GM12878 (cell line): ENCODE measurements around the gene PPEF1. TPM values are rescaled to one million over a fixed set of nuclear protein-coding genes. Genes with fewer than 3 reads are reported as not detected.

Source experiments
- ATAC-seq: fragments of 200-7000 bp; cut with Tn5 transposase; 3 replicates; pipeline ENCODE4 v1.9.1; 2020; ENCODE audit warnings: mild to moderate bottlenecking, moderate library complexity
- BruUV-seq: library from RNA; stranded (reverse); fragments of 400-500 nt; replicated peaks from 2 replicates; lab custom pipeline; 2021; lab: Mats Ljungman, UMichigan
- CTCF ChIA-PET: fragments of 300-600 bp; sonication (Branson Sonifier 250); formaldehyde crosslinking; extraction: SDS; loops from one replicate; lab custom pipeline; 2021; ENCODE audit warnings: inconsistent platforms; lab: Yijun Ruan, JAX
- POLR2A ChIA-PET: fragments of 350-600 bp; formaldehyde crosslinking; extraction: SDS; loops from one replicate; lab custom pipeline; 2021; ENCODE audit warnings: inconsistent platforms; lab: Charles Lee
- RAD21 ChIA-PET: fragments of 300-600 bp; sonication (Branson Sonifier 250); formaldehyde crosslinking; loops from one replicate; lab custom pipeline; 2023; ENCODE audit warnings: antibody characterized with exemption; ENCODE audit not compliant: unreplicated experiment; lab: Charles Lee
- SMC1A ChIA-PET: fragments of 300-600 bp; sonication (Branson Sonifier 250); formaldehyde crosslinking; loops from one replicate; lab custom pipeline; 2023; ENCODE audit not compliant: unreplicated experiment, uncharacterized antibody; lab: Charles Lee
- DNase-seq: peaks from one replicate; pipeline ENCODE4 v3.0.0-alpha.2; 2011; ENCODE audit warnings: low read depth, low spot score
- FAIRE-seq: peaks from 3 replicates; lab custom pipeline; 2011; peaks lifted over from hg19 to GRCh38; lab: Jason Lieb, UNC
- H2AFZ ChIP-seq: 2 replicates; pipeline ENCODE4 v1.6.0; 2011; ENCODE audit warnings: low read depth, low read length, control low read depth; ENCODE audit not compliant: control insufficient read depth
- H3K27ac ChIP-seq: 2 replicates; pipeline ENCODE4 v1.5.1; 2011; ENCODE audit warnings: control low read depth; ENCODE audit not compliant: control insufficient read depth, insufficient read depth
- H3K27me3 ChIP-seq, 2 experiments: replicated peaks in 1 of 2; 2 replicates each; pipeline versions ENCODE4 v1.6.0 to v1.6.1; 2011; ENCODE audit warnings: low read length in 1 of 2; ENCODE audit not compliant: control insufficient read depth in 2 of 2, insufficient read depth in 2 of 2
- H3K36me3 ChIP-seq, 2 experiments: 2 replicates each; pipeline ENCODE4 v1.5.1; 2011; ENCODE audit warnings: low read length in 1 of 2; ENCODE audit not compliant: control insufficient read depth in 2 of 2, insufficient read depth in 2 of 2
- H3K4me1 ChIP-seq: 2 replicates; pipeline ENCODE4 v1.6.1; 2011; ENCODE audit warnings: mild to moderate bottlenecking, low read length, moderate library complexity, mixed read lengths; ENCODE audit not compliant: control insufficient read depth, insufficient read depth
- H3K4me2 ChIP-seq: 2 replicates; pipeline ENCODE4 v1.6.0; 2011; ENCODE audit warnings: control low read depth; ENCODE audit not compliant: control insufficient read depth, insufficient read depth
- H3K4me3 ChIP-seq: fragments of 200-600 bp; sonication (generic); 2 replicates; pipeline ENCODE4 v1.5.1; 2016
- H3K79me2 ChIP-seq: 2 replicates; pipeline ENCODE4 v1.6.0; 2011; ENCODE audit warnings: low read length; ENCODE audit not compliant: control insufficient read depth, insufficient read depth
- H3K9ac ChIP-seq: 2 replicates; pipeline ENCODE4 v1.8.0; 2011; ENCODE audit warnings: low read length, control low read depth, mixed read lengths; ENCODE audit not compliant: control insufficient read depth, insufficient read depth
- H3K9me3 ChIP-seq: replicated peaks from 3 replicates; pipeline ENCODE4 v1.5.1; 2011; ENCODE audit warnings: mild to moderate bottlenecking, low read length; ENCODE audit not compliant: control insufficient read depth, insufficient read depth
- H4K20me1 ChIP-seq: 2 replicates; pipeline ENCODE4 v1.6.0; 2011; ENCODE audit not compliant: control insufficient read depth, insufficient read depth
- CREM ChIP-seq: IDR thresholded peaks from 2 replicates; pipeline ENCODE4 v1.6.1; 2014; ENCODE audit warnings: antibody characterized with exemption, low read depth
- MEF2B ChIP-seq: fragments of 450-650 bp; IDR thresholded peaks from 2 replicates; pipeline ENCODE4 v1.6.1; 2018; ENCODE audit warnings: mild to moderate bottlenecking, moderate library complexity; ENCODE audit not compliant: partially characterized antibody, poor library complexity, severe bottlenecking
- MYB ChIP-seq: fragments of 150-350 bp; IDR thresholded peaks from 2 replicates; pipeline ENCODE4 v1.6.1; 2014; ENCODE audit warnings: mild to moderate bottlenecking, low read depth, low read length, borderline replicate concordance
- RUNX3 ChIP-seq: IDR thresholded peaks from 2 replicates; pipeline ENCODE4 v1.6.1; 2012; ENCODE audit warnings: low read length, inconsistent platforms
- SPI1 ChIP-seq: IDR thresholded peaks from 2 replicates; pipeline ENCODE4 v1.6.1; 2011; ENCODE audit warnings: low read depth, mild to moderate bottlenecking, low read length, moderate library complexity, borderline replicate concordance; ENCODE audit not compliant: insufficient read depth
- TBL1XR1 ChIP-seq: IDR thresholded peaks from 2 replicates; pipeline ENCODE4 v1.6.1; 2012; ENCODE audit warnings: low read depth, low read length, improper control_type of control experiment
- WGBS: methylation state at CpG from one replicate; pipeline ENCODE4 v1.1.6; 2016; ENCODE audit warnings: low lambda C conversion rate; ENCODE audit not compliant: insufficient replicate concordance, insufficient coverage; ENCODE audit errors: missing lambda C conversion rate; 5-methylcytosine and 5-hydroxymethylcytosine counted together
- in situ Hi-C: fragments of 300-500 bp; cut with MboI; formaldehyde crosslinking; loops from 9 replicates; pipeline ENCODE4 v1.14.3; 2018; ENCODE audit warnings: mixed read lengths
- intact Hi-C: fragments of 100-400 bp; cut with micrococcal nuclease; formaldehyde crosslinking; loops from one replicate; pipeline ENCODE4 v1.14.2; 2022; ENCODE audit not compliant: unreplicated experiment
- polyA plus RNA-seq, 11 experiments: library from polyadenylated mRNA; depleted of rRNA in 4 of 11; unstranded in 6 of 11; stranded (reverse) in 5 of 11; fragments of >200 nt; fragmentation: Nextera tagmentation in 4 of 11; fragmentation: Illumina TruSeq in 1 of 11; extraction: Ambion mirVana in 4 of 11; extraction: Trizol in 1 of 11; gene quantifications; 1 replicate in 1 of 11; 2 replicates in 10 of 11; pipeline versions ENCODE4 v1.2.1 to v1.2.3, GENCODE V29; 2011 to 2016; ENCODE audit warnings: inconsistent platforms in 2 of 11, missing spikeins in 2 of 11, low read depth in 1 of 11
- total RNA-seq, 4 experiments: library from RNA; depleted of rRNA in 3 of 4; stranded (reverse); fragments of >200 nt in 3 of 4; fragmentation: Illumina TruSeq in 1 of 4; extraction: Trizol in 1 of 4; gene quantifications; 2 replicates each; pipeline versions ENCODE4 v1.2.1 to v1.2.3, GENCODE V29; 2013 to 2021
- TF ChIP-seq, protein P1 (sequence below): IDR thresholded peaks from 2 replicates; pipeline ENCODE4 v1.6.1; 2012; ENCODE audit warnings: low read depth, low read length, improper control_type of control experiment

Gene PPEF1
- total and polyA plus RNA-seq, 10 of the 15 experiments (the other 5 are each of a cell fraction or from before 2014, with no cell fraction given), result 0.24 to 2.2 (median 0.50) TPM

DNA sequence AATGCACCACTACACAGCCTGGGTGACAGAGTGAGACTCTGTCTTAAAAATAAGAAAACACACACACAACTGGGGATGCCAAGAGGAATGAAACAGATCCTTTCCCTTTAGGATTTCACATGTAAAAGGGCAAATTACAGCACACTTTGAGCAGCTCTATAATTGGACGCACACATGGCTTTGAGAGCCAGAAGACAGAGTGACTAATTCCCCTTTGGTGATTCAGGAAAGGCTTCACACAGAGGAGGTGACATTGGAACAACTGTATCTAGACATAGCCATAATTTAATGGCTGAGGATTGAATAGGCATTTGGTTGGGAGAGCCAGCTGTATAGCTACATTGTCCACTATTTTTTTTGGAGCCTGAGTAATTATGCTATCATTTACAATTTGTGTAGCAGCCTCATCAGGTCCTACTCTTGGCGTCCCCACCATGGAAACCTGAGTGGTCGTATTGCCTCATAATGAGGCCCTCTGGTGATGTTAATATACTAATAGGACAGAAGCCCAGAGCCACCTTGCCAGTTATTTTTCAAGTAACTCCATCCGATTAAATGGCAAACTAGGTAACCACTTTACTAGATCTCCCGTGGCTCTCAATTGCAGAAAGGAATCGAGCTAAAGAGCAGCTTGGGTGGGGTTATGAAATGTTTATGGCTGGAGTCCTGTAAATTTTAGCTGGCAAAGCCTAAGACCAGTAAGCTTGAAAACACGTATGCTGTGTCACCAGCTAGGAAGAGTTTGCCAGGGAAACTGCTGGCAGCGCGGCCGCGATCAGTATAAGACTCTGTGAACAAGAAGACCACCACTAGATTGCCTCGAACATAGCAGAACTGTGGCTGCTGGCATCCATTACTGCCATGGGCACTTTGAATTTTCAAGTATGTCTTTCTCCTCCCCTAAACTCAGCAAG is 8.5 kb upstream of the PPEF1 start:
- ChIA-PET CTCF (no interaction called here), RAD21 (no interaction called here), SMC1A (interaction anchor here (0.7 kb wide), 1 partner anchor 90 kb away, joined by 3 read pairs; no protein-coding TSS in a partner anchor), POLR2A (no interaction called here)
- in situ Hi-C loops (no loop called here), intact Hi-C loops (no loop called here)
- BruUV-seq, result no TSS peak
- H3K36me3 ChIP-seq, result no peaks in the 10 kb centered on the region
- no peak for TF ChIP-seq SPI1
- no peak for TF ChIP-seq RUNX3
- TF ChIP-seq MEF2B, result no peak
- no peak for TF ChIP-seq MYB
- TF ChIP-seq, protein P1, sequence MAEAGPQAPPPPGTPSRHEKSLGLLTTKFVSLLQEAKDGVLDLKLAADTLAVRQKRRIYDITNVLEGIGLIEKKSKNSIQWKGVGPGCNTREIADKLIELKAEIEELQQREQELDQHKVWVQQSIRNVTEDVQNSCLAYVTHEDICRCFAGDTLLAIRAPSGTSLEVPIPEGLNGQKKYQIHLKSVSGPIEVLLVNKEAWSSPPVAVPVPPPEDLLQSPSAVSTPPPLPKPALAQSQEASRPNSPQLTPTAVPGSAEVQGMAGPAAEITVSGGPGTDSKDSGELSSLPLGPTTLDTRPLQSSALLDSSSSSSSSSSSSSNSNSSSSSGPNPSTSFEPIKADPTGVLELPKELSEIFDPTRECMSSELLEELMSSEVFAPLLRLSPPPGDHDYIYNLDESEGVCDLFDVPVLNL, result no peak
- no peak for TF ChIP-seq TBL1XR1
- no peak for TF ChIP-seq CREM
- DNase-seq, result no peak
- H3K27me3 ChIP-seq, result no peaks in the 10 kb centered on the region; a peak in 1 of 4 replicates
- H3K4me3 ChIP-seq, result no peak overlapping the region
- H3K27ac ChIP-seq, result no peak overlapping the region
- no peaks in the 10 kb centered on the region for H3K4me1 ChIP-seq
- no peaks in the 10 kb centered on the region for H3K79me2 ChIP-seq
- no peak for FAIRE-seq
- H2AFZ ChIP-seq, result no peak overlapping the region
- 58% methylated on average over 12 of the region's 12 CpGs for WGBS
- no peak overlapping the region for H3K4me2 ChIP-seq
- no peak overlapping the region for H3K9ac ChIP-seq
- no peak for ATAC-seq
- H3K9me3 ChIP-seq, result no peaks in the 10 kb centered on the region; the same call in 2 of the 3 replicates
- H4K20me1 ChIP-seq, result no peaks in the 10 kb centered on the region
